ENCODE data around the gene STAB1.

The STAB1 gene

DNA sequence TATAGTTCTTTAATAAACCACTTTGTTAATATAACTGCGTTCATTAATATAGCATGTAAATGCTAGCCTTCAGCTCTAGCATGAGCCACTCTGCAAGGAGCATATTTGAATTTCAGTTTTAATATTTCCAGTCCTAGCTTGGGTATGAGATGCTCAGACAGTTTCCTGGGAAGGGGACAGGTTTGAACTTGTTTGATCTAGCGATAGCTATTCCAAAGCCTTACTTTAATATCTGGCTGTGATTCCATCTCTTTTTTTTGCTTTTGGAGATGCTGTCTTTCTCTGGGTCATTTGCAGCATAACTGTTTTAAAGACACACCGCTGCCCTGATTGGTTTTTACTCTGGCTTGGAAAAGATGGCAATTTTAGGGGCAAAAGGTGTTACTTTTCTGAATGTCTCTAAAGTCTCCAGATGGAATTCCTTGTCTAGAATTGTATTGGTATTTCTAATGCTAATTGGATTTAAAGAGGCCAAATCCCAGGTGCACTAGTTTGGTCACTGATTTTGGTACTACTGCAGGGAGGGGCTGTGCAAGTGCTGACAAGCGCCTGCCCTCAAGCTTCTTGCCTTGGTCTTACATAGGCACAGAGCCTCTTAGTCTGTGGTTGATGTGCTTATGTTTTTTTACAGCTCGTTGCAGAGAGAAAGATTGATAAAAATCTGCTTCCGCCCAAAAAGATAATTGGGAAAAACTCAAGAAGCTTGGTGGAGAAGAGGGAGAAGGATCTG lies 36.9 kb upstream of the STAB1 start:
- no peak for DNase-seq (ENCODE audit: low spot score)

DNA sequence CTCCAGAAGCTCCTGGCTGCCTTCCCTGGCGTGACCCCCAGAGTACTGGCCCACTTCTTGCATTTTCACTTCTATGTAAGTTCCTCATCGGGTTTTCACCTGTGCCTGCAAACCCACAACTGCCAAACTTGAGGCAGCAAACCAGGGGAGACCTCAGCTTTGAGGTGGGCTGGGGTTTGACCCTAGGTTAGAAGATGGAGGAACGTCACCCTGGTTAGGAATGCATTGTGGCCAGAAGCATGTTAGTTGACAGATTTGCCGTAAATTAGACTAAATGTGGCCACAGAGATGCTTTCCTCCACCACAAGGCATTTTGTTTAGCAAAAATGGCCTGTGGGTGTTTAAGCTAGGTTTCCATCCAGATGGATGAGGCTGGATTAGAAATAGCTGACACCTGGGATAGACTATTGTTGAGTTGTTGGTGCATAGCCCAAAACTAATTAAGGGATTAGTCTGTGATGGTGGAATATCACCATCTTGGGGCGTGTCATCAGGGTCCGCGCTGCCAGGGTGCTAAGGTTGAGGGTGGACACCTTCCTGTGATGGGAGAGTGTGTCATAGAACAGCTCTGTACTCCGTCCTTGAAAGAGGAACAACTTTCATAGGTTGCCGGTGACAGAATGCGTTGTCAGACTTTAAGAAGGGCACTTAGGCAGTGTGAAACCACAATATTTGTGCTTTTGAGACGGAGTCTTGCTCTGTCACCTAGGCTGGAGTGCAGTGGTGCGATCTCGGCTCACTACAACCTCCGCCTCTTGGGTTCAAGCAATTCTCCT lies 36.2 kb upstream of the STAB1 start:
- DNase-seq (ENCODE audit: low spot score): no peak

DNA sequence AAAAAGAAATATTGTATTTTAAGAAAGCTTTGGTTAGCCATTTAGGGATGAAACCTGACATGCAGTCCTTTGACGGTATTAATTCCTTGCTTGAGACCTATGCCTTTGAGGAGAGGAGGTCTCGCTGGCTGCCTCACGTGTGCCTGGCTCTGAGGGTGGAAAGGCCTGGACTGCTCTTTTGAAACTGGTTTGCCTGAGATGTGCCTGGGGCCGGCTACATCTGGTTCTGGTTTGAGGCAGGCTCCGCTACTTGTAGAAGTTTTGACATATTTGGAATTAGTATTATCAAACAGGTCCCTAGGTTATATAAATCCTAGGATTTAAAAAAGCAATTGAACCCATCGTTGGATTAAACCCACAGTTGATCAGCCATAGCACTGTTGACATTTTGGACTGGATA lies 33.3 kb upstream of the STAB1 start:
- DNase-seq (ENCODE audit: low spot score): no peak

DNA sequence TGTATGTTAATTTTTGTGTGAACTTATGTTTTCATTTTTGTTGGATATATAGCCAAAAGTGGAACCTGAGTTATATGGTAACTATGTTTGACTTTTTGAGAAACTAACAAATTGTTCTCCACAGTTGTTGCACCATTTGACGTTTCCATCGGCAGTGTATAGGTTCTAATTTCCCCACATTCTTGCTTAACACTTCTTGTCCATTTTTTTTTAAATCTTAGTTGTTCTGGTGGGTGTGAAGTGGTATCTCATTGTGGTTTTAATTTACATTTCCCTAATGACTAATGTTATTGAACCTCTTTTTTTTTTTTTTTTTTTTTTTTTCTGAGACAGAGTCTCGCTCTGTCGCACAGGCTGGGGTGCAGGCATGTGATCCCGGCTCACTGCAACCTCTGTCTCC lies 31.7 kb upstream of the STAB1 start:
- no peak for DNase-seq (ENCODE audit: low spot score)

DNA sequence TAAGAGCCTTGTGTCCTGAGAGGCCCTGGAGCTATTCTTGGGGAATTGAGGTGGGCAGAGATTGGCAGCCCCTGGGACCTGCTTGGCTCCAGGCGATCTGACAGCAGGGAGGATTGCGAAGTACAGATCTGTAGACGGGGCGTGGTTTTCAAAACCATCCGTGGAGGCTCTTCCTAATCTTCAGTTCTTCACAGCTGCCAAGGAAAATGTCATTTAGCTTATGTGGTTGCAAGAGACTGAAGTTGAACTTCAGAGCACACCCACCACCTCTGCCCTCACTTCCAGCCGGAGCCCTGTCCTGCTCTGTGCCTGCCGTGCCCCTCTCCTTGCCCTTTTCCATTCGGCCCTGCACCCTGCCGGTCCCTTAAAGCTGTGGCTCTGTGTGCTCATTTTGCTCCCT lies 26.8 kb upstream of the STAB1 start:
- no peak for DNase-seq (ENCODE audit: low spot score)

DNA sequence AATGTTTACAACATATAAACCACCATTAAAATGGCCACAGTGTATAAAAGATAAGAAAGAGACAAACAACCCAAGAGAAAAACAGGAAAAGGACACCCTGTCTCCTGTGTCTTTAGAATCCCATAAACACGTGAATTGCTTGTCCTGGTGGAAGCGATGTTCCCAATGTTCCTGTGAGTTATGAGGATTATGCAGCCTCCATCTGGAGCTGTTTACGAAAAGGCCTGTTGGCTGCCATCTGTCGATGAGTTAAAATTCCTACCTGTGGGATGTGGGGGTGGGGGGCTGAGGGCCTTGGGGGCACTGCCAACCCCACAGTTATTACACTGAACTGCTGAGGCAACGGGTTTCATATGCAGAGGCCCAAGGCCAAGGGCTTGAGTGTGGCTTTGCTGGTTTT lies 26.1 kb upstream of the STAB1 start:
- no peak for DNase-seq (ENCODE audit: low spot score)

DNA sequence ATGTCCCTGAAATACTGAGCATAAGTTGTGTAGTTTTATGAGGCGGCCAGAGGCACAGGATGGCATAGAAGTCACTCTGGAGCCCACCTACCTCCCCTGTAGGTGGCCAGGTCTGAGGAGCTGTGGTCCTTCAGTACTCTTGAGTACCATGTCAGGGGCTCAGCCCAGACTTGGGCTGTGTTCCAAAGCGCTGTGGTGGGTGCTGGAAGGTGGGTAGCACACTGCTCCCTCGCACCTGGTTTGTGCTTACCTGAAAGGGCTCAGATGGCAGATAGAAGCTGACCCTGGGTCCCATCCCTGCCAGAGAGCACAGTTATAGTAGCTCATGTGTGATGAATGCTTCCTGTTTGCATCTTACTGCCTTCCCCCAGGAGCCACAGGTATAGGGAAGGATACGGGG lies 24.2 kb upstream of the STAB1 start:
- no peak for DNase-seq (ENCODE audit: low spot score)

DNA sequence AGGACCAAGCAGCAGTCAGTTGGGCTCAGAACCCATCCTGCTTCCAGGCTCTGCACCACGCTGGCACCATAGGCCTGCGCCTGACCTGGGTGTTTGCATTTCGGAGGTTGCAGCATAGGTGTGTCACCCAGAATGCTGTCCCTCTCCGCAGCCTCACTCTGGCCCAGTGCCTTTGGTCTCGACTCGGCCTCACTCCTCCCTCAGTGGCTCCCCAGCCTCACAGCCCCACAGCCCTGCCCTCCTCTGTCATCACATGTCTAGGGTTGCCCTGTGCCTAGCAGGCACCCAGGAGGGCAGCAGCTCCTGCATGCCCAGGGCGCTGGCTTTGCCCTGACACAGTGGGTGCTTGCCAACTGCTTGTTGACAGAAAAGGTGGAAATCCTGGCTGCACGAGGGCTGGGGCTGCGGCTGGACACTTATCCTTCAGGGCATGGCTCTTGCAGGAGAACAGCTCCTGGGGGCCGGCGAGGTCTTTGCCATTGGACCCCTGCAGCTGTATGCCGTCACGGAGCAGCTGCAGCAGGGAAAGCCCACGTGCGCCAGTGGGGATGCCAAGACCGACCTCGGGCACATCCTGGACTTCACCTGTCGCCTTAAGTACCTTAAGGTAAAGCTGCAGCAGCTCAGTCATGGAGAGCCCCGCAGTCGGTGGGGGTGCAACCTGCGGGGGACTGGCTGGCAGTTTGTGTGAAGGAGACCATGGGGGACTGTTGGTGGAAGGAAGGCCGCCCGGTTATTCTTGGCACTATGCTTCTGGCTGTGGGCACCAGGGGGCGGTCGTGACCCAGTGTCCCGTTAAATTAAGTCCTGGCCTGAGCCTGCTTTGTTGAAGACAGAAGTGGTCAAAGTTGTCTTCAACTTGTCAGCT lies 23.5 kb upstream of the STAB1 start:
- DNase-seq (ENCODE audit: low spot score): peak; percentile 56

DNA sequence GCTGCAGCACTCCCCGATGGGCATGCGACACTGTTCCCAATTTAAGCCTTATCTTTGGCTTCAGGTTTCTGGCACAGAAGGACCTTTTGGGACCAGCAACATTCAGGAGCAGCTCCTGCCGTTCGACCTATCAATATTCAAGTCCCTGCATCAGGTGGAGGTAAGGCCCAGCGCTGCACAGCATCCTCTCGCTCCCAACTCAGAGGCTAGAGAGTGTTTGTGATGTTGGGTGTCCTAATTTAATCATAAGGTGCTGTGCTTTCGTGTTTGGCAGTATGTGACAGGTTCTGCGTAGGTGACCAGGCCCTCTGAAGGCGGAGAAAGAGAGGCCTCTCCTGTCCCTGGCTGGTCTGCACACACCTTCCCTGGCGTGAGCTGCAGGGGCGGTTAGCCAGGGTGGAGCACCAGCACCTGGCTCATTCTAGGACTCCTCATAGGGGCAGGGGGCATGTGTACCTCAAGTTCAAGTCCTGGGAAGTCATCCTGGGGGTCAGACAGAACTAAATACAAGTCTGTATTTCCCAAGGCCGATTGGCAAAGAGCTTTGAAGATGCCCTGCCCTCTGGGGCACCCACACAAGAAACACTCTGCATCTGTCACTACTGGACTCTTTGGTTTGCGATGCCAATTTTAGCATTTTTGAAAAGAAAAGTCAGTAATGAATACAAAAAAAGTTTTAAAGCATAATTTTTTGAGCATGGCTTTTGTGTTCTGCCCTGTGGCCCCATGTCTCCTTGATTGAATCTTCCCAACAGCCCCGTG lies 22.7 kb upstream of the STAB1 start:
- DNase-seq (ENCODE audit: low spot score): no peak

DNA sequence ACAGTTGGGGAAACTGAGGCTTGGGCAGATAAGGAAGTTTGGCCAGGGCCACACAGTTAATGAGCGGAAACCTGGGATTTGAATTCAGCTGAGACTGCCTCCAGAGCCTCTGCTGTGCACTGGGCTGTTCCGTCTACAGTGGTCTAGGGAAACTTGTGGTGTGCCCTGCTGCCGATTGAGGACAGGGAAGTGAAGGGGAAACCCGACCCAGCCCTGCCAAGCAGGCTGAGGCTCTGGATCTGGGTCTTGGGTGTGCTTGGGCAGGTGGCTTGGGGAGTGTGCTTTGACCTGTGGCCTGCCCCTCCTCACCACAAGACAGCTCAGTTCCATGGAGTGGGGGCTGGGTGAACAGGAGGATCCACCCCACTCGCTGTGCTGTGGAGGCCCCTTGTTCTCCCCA lies 22.1 kb upstream of the STAB1 start:
- DNase-seq (ENCODE audit: low spot score): no peak

DNA sequence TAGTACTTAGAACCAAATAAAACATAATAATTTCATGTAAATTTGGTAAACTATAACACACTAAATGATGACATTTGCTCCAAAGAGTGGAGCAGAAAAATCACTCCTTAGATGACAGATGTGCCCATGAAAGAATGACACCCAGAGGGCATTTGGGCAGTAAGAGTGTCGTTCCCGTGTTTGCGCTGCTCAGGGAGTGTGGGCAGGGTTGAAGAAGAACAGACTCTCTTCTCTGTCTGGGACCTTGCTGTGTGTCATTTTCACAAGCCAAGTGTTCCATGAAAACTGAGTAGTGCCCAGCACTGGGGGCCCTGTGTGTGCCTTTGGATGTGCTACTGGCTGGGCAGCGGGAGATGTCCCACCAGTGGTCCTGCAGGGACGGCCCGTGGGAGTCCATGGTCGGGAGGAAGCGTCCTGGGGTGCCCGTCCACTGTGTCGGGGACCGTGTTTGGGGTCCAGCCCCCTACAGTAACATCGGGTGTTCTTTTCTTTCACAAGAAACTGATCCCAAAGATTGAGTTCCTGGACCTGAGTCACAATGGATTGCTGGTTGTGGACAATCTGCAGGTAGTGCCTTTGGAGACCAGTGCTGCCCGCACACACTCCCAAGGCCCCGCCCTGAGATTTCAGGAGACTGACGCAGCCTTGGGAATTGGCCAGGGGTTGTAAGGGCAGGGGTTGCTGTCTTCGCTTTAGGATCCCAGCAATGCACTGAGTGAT lies 17.9 kb upstream of the STAB1 start:
- no peak for DNase-seq (ENCODE audit: low spot score)

DNA sequence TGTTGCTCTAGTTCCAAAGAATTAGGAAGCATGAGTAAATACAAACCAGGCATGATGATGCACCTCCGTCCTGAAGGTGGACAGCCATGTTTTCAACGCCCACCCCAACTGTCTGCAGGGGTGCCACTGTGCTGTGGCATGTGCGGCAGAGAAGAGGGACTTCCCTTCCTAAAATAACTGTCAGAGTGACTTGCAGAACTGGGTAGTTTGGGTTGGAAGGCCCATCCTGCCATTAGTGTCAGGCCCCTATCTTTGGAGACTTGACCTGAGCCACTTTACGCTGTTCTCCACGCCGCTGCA lies 17.4 kb upstream of the STAB1 start:
- no peak for DNase-seq (ENCODE audit: low spot score)

DNA sequence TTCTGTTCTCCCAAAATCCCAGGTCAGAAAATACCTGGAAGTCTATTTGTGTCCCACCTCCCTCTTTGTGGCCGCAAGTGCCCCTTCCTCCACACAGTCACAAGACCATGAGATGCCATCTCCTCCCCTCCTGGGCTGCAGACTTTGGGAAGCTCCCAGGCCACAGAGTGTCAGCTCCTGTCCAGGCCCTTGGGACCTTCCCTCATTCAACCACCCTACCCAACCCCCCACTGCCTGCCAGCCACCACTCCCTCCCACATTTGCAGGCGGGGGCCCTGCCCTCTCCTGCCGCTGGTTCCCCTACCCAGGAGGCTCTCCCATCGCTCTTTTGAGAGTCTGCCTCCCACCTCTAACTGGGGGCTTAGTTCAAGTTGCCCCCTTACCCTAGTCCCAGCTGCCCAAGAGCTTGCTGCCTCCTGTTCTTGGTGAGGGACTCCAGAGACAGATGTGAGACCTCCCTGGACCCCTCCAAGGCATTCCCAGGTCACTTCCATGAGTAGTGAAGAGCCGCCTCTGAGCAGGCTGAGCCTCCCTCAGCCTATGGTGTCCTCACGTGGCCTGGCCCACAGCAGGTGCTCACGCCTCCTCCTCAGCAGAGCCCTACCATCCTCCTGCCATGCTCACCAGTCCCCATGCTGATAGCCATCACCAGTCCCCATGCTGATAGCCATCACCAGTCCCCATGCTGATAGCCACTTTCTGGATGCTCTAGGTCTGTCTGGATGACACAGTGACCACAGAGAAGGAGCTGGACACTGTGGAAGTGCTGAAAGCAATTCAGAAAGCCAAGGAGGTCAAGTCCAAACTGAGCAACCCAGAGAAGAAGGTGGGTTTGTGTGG lies 15.9 kb upstream of the STAB1 start:
- no peak for DNase-seq (ENCODE audit: low spot score)

DNA sequence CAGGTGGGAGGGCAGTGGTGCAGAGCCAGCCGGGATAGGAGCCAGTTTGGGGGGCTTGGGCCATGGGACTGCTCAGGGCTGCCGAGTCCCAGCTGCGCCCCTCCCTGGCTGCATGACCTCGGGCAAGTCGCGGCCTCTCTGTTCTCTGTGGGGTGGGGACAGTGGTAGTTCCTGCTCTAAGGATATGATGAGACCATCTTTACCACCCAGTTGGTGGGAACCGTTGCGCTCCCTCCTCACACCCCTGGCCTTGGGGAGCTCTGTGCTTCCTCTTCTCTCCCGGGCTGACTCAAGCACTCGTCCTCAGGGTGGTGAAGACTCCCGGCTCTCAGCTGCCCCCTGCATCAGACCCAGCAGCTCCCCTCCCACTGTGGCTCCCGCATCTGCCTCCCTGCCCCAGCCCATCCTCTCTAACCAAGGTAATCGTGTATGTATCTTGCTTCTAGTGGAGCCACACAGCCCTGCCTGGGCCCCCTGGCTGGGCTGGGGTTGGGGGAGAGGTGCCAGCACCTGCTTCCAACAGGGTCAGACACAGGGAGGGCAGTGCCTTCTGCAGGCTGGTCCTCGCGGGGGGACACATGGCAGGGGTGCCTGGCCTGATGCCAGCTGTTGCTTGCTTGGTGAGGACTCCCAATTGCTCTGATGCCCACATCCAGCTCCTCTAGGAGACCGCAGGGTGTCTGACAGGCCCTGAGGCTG lies 15.1 kb upstream of the STAB1 start:
- DNase-seq (ENCODE audit: low spot score): no peak

DNA sequence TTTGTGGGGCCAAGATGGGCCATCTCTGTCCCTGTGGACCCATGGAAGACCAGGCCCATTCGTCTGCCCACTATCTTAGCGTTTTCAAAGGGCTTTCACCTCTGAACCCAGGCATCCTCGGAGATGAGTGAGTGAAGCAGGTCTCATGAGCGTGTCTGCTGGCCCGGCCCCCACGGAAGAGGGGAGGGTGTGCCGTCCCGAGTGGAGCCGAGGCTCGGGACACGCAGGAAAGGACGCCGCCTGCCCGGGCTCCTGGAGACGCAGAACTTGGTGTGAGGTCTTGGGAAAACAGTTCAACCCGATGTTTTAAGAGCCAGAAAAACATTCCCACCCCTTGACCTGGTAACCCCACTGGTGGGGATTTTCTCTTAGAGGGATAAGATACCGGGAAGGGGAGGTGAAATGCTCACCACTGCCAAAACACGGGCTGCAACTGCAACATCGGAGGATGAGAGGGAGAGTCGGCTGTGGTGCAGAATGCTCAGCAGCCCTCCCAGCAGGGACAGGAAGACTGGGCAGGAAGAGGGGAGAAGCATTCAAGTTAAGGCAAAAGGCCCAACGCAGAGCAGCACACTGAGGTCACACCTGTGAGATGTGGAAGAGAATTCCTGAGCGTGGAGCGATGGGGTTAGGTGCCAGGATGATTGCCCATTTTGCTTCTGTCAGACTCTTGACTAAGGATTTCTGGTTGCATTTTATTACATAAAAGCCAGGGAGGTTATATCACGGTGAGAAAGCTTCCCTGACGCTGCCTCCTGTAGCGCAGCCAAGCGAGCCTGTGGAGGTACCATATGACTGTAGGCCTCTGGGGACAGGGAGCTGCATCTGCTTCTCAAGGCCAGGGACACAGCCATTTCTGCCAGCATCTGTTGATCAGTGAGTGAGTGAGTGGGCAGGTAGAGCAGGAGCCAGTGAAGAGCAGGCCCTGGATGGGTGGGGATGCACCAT lies 14.1 kb upstream of the STAB1 start:
- no peak for DNase-seq (ENCODE audit: low spot score)

DNA sequence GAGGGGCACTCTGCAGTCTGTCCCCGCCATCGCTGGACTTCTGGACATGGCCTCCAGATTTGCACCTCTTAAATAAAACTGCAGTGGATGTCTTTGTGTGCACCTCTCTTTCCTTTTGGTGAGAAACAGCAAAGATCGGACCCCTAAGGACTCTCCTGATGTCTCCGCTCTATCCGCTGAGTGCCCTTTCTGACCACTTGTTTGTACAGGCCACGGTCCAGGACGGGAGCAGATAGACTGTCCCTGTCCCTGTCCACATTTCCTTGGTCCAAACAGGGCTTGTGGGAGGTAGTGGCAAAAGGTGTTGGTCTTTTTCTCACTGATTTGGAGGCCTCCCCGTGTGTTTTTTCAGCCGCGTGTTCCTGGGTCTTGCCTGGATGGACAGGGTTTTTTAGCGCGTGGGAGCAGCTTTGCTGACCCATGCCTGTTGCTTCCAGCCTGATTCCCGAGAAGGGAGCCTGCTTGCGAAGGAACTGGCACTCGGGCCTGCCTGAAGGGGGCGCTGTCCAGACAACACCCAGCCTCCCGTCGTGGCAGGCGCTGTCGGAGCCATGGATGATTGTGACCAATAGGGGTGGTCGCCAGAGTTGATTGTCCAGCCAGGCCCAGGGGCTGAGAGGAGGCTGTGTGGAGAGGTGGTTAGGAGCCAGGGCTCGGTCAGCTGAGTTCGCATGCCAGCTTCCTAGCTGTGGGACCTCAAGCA lies 13.2 kb upstream of the STAB1 start:
- no peak for DNase-seq (ENCODE audit: low spot score)

DNA sequence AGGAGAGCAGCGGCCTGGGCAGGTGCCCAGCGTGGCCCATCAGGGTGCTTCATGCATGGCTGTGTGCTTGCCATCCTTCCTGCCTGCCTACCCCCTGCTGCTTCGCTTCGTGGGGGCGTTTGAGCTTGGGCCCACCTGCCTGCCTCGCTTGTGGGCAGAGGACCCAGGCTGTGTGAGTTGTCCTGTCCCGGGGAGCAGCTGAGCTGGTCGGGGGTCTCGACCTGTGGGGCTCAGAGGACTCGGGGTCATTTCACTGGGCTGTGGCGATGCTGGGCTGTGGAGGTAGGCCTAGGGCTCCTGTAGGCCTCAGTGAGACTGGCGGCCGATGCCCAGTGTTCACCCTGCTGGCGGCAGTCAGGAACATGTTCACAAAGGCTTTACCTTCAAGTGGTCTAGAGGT lies 12.1 kb upstream of the STAB1 start:
- no peak for DNase-seq (ENCODE audit: low spot score)

Data from pons (tissue), 1 donor.